Endodermal cell (in vitro differentiated cells): ENCODE measurements around the gene SLC22A1. TPM values are rescaled to one million over a fixed set of nuclear protein-coding genes. Genes with fewer than 3 reads are reported as not detected.

Source experiments
- DNase-seq: peaks from one replicate; pipeline ENCODE4 v3.0.0-alpha.2; 2017
- H3K27ac ChIP-seq: 2 replicates; pipeline ENCODE4 v1.5.1; 2013; ENCODE audit warnings: mild to moderate bottlenecking, low read depth, low read length, moderate library complexity
- H3K27me3 ChIP-seq: 2 replicates; pipeline ENCODE4 v1.6.1; 2013; ENCODE audit warnings: mild to moderate bottlenecking, low read length, moderate library complexity; ENCODE audit not compliant: insufficient read depth, control insufficient read depth, poor library complexity, severe bottlenecking
- H3K36me3 ChIP-seq: 2 replicates; pipeline ENCODE4 v1.7.0; 2013; ENCODE audit warnings: mild to moderate bottlenecking, low read length, moderate library complexity; ENCODE audit not compliant: control insufficient read depth, insufficient read depth
- H3K4me1 ChIP-seq: one replicate; pipeline ENCODE4 v1.7.0; 2013; ENCODE audit warnings: low read length; ENCODE audit not compliant: control insufficient read depth, insufficient read depth
- H3K4me3 ChIP-seq: 2 replicates; pipeline ENCODE4 v1.5.1; 2013; ENCODE audit warnings: mild to moderate bottlenecking, low read length, moderate library complexity
- H3K9ac ChIP-seq: 2 replicates; pipeline ENCODE4 v1.6.1; 2013; ENCODE audit warnings: mild to moderate bottlenecking, low read length, moderate library complexity; ENCODE audit not compliant: poor library complexity, severe bottlenecking; ENCODE audit errors: extremely low read depth
- H3K9me3 ChIP-seq: 2 replicates; pipeline ENCODE4 v1.6.1; 2013; ENCODE audit warnings: mild to moderate bottlenecking, low read length, moderate library complexity; ENCODE audit not compliant: control insufficient read depth
- H3K27ac Mint-ChIP-seq: 2 replicates; pipeline ENCODE4 v1.8.0; 2020; ENCODE audit warnings: mixed read lengths
- H3K27me3 Mint-ChIP-seq: 2 replicates; pipeline ENCODE4 v1.8.0; 2021; ENCODE audit warnings: mild to moderate bottlenecking, mixed read lengths; ENCODE audit not compliant: insufficient read depth
- H3K36me3 Mint-ChIP-seq: 2 replicates; pipeline ENCODE4 v1.8.0; 2020; ENCODE audit warnings: low read depth, mixed read lengths
- H3K4me1 Mint-ChIP-seq: 2 replicates; pipeline ENCODE4 v1.8.0; 2020; ENCODE audit warnings: mixed read lengths
- H3K4me3 Mint-ChIP-seq: 2 replicates; pipeline ENCODE4 v1.8.0; 2020; ENCODE audit warnings: mild to moderate bottlenecking, moderate library complexity, mixed read lengths
- H3K9me3 Mint-ChIP-seq: 2 replicates; pipeline ENCODE4 v1.8.0; 2020; ENCODE audit warnings: mild to moderate bottlenecking, mixed read lengths
- CTCF ChIP-seq: fragments of 200-600 bp; sonication (generic); conservative IDR thresholded peaks from 2 replicates; pipeline ENCODE4 v1.5.0; 2021; ENCODE audit warnings: antibody characterized with exemption, mild to moderate bottlenecking
- WGBS, 2 experiments: methylation state at CpG; one replicate each; pipeline versions ENCODE4 v1.1.5 to v1.1.7; 2013; ENCODE audit warnings: missing lambda C conversion rate in 2 of 2, mixed read lengths in 1 of 2; ENCODE audit not compliant: insufficient coverage in 1 of 2, insufficient read length in 1 of 2; 5-methylcytosine and 5-hydroxymethylcytosine counted together
- total RNA-seq, 2 donors: library from RNA; stranded (reverse); fragmentation: NEBNext Ultra II Directional in 1 of 2; extraction: Animal tissue kit (Norgen Biotek cat#: 25700) in 1 of 2; gene quantifications; 2 replicates in 1 of 2; 3 replicates in 1 of 2; pipeline ENCODE4 v1.2.1, GENCODE V29; 2021

Gene SLC22A1
- total RNA-seq, 2 donors from 2014 or later = 1.0 TPM; not detected in 1

- Histone ChIP-seq H3K4me1 (no peaks in the 10 kb centered on the region), H3K27ac (no peak overlapping the region), H3K36me3 (peaks cover 5% of the 10 kb centered on the region), H3K27me3 (no peaks in the 10 kb centered on the region), H3K4me3 (no peak overlapping the region), H3K9ac (no peak overlapping the region), H3K9me3 (peaks cover 11% of the 10 kb centered on the region)
- TF ChIP-seq CTCF = no peak
- Mint-ChIP-seq H3K4me3 (no peak overlapping the region), H3K27me3 (no peaks in the 10 kb centered on the region), H3K27ac (no peak overlapping the region), H3K36me3 (peaks cover 35% of the 10 kb centered on the region), H3K4me1 (no peaks in the 10 kb centered on the region), H3K9me3 (peaks cover 12% of the 10 kb centered on the region)
- WGBS, 2 experiments = 91 to 100% methylated on average over 1 to 5 of the region's 5 CpGs
- peak; percentile 24 for DNase-seq
These were observed 2.9 kb upstream of the SLC22A1 start for GRCh38 chr6:160118620-160119229.

DNA sequence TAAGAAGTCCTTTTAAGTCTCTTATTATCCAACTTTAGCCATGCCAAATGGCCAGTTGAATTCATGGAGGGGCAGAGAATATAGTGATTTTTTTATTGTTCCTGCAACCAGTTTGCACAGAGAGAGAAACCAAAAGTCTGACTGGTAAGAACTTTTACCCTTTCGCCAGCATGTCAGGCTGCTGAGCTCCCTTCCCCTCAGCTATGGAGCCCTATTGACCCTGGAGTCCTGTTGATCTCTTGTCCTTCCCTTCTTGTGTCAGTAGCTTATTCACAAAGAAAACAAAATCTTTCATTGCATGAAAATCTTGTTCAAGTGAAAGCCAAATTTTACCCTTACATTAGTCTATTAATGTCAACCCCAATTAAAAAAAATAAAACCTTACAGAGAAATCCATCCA, 1.5 kb upstream of the SLC22A1 start:
- Mint-ChIP-seq H3K4me1 (no peaks in the 10 kb centered on the region), H3K4me3 (no peak overlapping the region), H3K27ac (no peak overlapping the region), H3K36me3 (peaks cover 30% of the 10 kb centered on the region), H3K9me3 (peaks cover 9% of the 10 kb centered on the region), H3K27me3 (no peaks in the 10 kb centered on the region)
- DNase-seq = peak; percentile 13
- Histone ChIP-seq H3K27ac (peak overlapping the region; percentile 38), H3K4me3 (no peak overlapping the region), H3K27me3 (no peaks in the 10 kb centered on the region), H3K4me1 (no peaks in the 10 kb centered on the region), H3K9me3 (peaks cover 11% of the 10 kb centered on the region), H3K36me3 (peaks cover 5% of the 10 kb centered on the region), H3K9ac (no peak overlapping the region)
- WGBS, 2 experiments = 93 to 100% methylated on average over 1 of the region's 1 CpG
- no peak for TF ChIP-seq CTCF

DNA sequence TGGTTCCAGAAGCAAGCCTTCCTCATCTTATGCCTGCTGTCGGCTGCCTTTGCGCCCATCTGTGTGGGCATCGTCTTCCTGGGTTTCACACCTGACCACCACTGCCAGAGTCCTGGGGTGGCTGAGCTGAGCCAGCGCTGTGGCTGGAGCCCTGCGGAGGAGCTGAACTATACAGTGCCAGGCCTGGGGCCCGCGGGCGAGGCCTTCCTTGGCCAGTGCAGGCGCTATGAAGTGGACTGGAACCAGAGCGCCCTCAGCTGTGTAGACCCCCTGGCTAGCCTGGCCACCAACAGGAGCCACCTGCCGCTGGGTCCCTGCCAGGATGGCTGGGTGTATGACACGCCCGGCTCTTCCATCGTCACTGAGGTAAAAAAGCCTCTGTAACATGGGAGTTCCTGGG, 366 bp downstream of the SLC22A1 start:
- DNase-seq = peak; percentile 28
- H3K27ac ChIP-seq = no peak overlapping the region
- Mint-ChIP-seq H3K36me3 (peaks cover 25% of the 10 kb centered on the region), H3K27ac (no peak overlapping the region), H3K4me1 (no peaks in the 10 kb centered on the region), H3K4me3 (no peak overlapping the region), H3K27me3 (peaks cover 1% of the 10 kb centered on the region), H3K9me3 (peaks cover 8% of the 10 kb centered on the region)
- no peaks in the 10 kb centered on the region for H3K27me3 ChIP-seq
- WGBS, 2 experiments = 88 to 91% methylated on average over 13 to 14 of the region's 14 CpGs
- H3K4me1 ChIP-seq = no peaks in the 10 kb centered on the region
- no peak overlapping the region for H3K4me3 ChIP-seq
- H3K9ac ChIP-seq = no peak overlapping the region
- peaks cover 11% of the 10 kb centered on the region for H3K9me3 ChIP-seq
- no peak for TF ChIP-seq CTCF
- H3K36me3 ChIP-seq = peaks cover 5% of the 10 kb centered on the region
